ENCODE measurements around the gene RIC8B. TPM values are rescaled to one million over a fixed set of nuclear protein-coding genes. Genes with fewer than 3 reads are reported as not detected.

Gene RIC8B
- total RNA-seq, 2 experiments from 2014 or later, result 8.7 to 9.1 TPM

DNA sequence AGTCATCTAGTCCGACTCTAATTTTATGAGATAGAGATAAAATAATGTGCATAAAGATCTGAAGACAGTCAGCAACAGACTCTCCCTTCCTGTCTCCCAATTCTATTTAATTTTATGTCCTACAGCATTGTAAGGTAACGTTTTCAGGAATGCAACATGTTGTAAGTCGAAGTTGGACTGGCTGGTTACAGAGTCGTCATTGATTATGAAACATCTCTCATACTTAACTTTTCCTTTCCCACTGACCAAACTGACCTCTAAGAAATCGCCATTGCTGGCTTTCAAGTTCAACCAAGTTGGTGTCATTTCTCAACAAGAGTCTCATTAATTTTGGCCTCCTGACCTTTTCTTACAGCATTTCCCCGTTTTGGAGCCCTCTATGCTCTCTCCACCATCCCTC lies 4.9 kb upstream of the RIC8B start:
- Mint-ChIP-seq H3K36me3 (no peaks in the 10 kb centered on the region), H3K27me3 (no peaks in the 10 kb centered on the region), H3K9me3 (no peaks in the 10 kb centered on the region), H3K4me1 (peaks cover 22% of the 10 kb centered on the region), H3K27ac (no peak overlapping the region), H3K4me3 (no peak overlapping the region)
- DNase-seq, result no peak

DNA sequence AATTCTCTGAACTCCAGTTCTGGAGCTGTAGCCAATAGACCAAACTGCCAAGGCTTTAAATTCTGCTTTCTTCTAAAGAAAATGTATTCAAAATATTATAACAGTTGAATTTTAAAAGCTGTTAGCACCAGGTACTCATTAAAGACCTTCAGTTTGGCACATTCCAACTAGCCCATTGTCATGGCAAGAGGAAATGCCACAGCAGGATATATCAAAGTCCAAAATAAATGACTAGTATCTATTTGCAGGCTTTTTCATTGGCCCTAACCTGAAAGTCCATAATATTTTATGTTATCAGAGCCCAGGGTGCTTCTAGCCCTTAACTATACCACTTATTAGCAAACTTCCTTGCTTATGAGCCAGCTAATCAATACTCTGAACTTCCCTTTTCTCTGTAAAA lies 3.1 kb upstream of the RIC8B start:
- Mint-ChIP-seq H3K27ac (no peak overlapping the region), H3K4me3 (no peak overlapping the region), H3K9me3 (no peaks in the 10 kb centered on the region), H3K4me1 (peaks cover 34% of the 10 kb centered on the region), H3K27me3 (no peaks in the 10 kb centered on the region), H3K36me3 (no peaks in the 10 kb centered on the region)
- no peak for DNase-seq

DNA sequence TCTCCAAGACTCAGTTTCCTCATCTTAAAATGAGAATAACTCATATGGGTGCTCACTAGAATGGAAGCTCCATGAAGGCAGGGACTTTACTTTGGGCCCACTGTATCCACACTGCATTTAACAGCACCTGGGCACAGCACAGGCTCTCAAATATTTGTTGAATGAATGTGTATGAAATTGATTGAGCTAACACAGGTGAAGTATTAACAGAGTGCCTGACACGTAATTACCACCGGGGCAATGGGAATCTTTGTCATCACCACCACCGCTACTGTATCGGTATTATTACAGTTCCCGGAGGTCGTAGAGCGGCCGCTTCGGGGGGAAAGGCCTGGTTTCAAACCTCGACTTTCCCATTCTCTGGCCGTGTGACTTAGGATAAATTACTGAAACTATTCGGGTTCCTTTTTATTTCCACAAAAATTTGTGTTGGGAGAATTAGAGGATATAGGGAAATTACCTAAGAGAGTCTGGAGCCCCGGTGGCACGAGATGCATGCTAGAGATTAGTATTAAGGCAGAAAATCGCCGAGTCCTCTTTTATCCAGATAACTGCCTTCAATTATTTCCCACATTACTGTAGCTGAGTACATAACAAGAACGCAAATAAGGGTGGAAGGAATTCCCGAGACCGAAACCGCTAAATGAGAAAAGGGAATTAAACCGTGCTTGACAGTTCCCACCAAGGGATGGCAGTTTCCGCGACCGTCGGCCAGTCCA lies 1.0 kb upstream of the RIC8B start:
- no peak for DNase-seq
- no peaks in the 10 kb centered on the region for H3K9me3 Mint-ChIP-seq
- H3K27me3 Mint-ChIP-seq, result no peaks in the 10 kb centered on the region
- H3K4me3 Mint-ChIP-seq, result peak overlapping the region; percentile 99
- H3K27ac Mint-ChIP-seq, result peak overlapping the region; percentile 95
- H3K4me1 Mint-ChIP-seq, result peaks cover 25% of the 10 kb centered on the region
- peaks cover 2% of the 10 kb centered on the region for H3K36me3 Mint-ChIP-seq

DNA sequence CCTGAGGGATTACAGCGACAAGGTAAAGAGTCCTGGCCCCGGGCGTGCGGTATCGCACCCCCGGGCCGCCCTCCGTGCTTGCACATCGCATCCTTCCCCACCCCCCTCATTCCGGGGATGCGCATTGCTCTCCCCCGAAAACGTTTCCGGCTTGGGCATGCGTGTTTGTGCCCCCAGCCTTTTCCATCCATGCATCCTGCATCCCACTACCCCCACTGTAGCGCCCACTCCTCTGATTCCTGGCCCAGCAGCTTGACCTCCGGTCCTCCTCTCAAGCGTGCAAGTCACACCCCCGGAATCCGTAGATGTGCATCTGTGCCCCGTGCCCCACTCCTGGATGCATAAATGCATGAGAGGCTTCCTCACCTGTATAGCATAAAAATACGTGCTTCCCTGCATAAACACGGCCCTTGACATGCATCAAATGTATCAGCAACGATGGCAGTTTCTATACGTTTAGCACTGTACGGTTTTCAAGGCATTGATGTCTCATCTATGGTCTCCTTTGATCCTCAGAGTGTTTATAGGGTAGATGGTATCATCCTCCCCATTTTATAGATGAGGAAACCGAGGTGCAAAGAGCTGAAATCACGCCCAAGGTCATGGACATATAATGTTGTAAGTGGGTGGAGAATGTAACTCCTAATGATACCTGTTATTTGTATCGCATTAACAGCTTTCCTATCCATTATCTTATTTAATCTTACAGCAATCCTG lies 484 bp downstream of the RIC8B start:
- DNase-seq, result peak; percentile 21
- H3K9me3 Mint-ChIP-seq, result no peaks in the 10 kb centered on the region
- peak overlapping the region; percentile 95 for H3K27ac Mint-ChIP-seq
- H3K36me3 Mint-ChIP-seq, result peaks cover 2% of the 10 kb centered on the region
- peak overlapping the region; percentile 99 for H3K4me3 Mint-ChIP-seq
- no peaks in the 10 kb centered on the region for H3K27me3 Mint-ChIP-seq
- peaks cover 28% of the 10 kb centered on the region for H3K4me1 Mint-ChIP-seq

DNA sequence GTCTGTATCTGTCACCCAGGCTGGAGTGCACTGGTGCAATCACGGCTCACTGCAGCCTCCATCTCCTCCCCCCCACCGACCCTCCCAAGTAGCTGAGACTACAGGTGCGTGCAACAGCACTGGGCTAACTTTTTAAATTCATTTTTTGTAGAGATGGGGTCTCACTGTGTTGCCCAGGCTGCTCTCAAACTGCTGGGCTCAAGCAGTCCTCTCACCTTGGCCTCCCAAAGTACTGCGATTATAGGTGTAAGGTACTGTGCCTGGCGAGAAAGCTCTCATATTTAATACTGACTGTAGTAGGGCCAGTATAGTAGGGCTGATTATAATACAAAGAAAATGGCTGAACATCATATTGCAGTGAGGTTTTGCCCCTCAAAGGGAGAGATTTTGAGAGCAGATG lies 2.4 kb downstream of the RIC8B start:
- Mint-ChIP-seq H3K4me1 (peaks cover 32% of the 10 kb centered on the region), H3K4me3 (no peak overlapping the region), H3K27me3 (no peaks in the 10 kb centered on the region), H3K27ac (no peak overlapping the region), H3K9me3 (no peaks in the 10 kb centered on the region), H3K36me3 (peaks cover 4% of the 10 kb centered on the region)
- no peak for DNase-seq

DNA sequence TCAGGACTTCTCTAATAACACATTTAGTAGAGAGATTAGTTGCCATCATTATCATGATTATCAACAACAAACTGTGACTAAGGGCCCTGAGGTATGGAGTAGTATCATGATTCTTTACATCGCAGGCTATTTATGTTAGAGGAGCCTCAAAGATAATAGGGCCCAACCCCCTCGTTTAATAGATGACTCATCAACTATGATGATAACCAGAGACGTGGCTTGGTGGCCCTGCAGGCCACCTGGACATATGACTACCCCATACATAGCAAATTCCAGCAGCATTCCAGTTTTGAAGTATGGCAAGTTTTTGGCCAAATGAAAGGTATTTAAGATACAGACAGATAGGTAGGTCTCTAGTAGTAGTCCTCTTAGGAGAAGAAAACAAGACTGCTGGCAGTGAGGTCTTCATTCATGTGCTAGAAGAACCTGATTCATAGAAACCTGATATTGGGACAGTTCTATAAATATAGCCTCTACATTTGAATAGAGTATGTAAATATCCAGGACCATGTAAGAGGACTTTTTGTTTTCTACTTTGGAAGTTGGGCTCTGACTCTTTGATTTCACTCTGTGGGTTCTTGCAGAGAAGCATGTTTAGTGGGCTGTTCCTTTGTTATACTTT lies 5.6 kb downstream of the RIC8B start:
- Mint-ChIP-seq H3K27ac (no peak overlapping the region), H3K4me1 (peaks cover 28% of the 10 kb centered on the region), H3K36me3 (peaks cover 8% of the 10 kb centered on the region), H3K27me3 (no peaks in the 10 kb centered on the region), H3K4me3 (no peak overlapping the region), H3K9me3 (no peaks in the 10 kb centered on the region)
- no peak for DNase-seq

DNA sequence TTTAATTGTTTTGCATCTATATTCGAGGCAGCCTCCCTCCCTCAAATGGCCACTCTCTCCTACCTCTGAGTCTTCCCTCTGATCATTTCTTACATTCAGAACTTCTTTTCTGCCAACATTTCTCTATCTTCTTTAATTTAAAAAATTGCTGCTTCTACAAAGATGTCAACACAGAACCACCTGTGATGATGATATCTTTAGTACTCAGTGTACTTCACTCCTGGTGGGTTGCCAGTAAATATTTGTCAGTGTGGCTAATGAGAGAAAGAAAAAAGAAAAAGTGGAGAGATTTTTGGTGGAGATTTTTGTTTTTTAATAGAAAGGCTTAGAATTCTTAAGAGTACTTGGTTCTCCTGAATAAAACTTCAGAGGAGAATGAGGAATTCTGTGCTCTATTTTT lies 8.1 kb downstream of the RIC8B start:
- Mint-ChIP-seq H3K27me3 (no peaks in the 10 kb centered on the region), H3K9me3 (no peaks in the 10 kb centered on the region), H3K36me3 (peaks cover 20% of the 10 kb centered on the region), H3K27ac (no peak overlapping the region), H3K4me1 (peaks cover 14% of the 10 kb centered on the region), H3K4me3 (no peak overlapping the region)
- no peak for DNase-seq

DNA sequence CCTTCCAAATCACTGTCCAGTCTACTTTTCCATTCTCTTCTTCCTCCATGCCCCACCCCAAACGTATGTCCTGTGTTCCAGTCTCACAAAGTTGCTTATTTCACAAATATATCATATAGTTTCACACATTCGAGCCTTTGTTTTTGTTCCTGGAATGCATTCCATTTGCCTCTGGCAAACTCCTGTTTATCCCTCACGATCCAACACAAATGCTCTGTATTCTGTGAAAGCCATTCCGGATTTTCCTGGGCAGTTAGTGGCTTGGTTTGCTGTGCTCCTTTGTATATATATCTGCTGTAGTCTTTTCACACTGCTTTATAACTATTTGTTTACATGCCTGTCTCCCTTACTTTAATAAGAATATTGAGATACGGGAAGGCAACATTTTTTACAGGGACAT lies 9.0 kb downstream of the RIC8B start:
- H3K9me3 Mint-ChIP-seq, result no peaks in the 10 kb centered on the region

DNA sequence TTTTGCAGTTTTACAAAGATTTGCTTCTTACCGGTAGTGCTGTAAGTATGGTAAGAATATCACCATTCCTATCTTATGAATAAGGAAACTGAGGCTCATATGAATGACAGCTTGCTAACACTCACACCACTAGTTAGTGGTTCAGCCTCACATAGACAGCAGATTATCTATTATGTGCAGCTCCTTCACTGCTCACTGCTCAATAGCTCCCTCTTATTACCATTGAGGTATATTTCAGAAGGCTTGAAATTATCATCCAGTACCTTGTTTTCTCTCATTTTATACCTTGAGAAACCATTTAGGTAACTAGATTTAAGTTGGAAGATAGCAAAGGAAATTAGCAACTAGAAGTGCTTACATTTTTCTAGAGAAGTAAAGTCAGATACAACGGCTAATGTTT lies 15.5 kb downstream of the RIC8B start:
- Mint-ChIP-seq H3K27ac (no peak overlapping the region), H3K4me3 (no peak overlapping the region), H3K9me3 (no peaks in the 10 kb centered on the region), H3K36me3 (peaks cover 50% of the 10 kb centered on the region), H3K4me1 (no peaks in the 10 kb centered on the region), H3K27me3 (no peaks in the 10 kb centered on the region)
- DNase-seq, result no peak

More for the DNA sequence above, 9.0 kb downstream of the RIC8B start:
- peaks cover 28% of the 10 kb centered on the region for H3K36me3 Mint-ChIP-seq
- DNase-seq, result no peak
- H3K27me3 Mint-ChIP-seq, result no peaks in the 10 kb centered on the region
- H3K4me3 Mint-ChIP-seq, result peak overlapping the region; percentile 15
- H3K27ac Mint-ChIP-seq, result no peak overlapping the region
- peaks cover 8% of the 10 kb centered on the region for H3K4me1 Mint-ChIP-seq

DNA sequence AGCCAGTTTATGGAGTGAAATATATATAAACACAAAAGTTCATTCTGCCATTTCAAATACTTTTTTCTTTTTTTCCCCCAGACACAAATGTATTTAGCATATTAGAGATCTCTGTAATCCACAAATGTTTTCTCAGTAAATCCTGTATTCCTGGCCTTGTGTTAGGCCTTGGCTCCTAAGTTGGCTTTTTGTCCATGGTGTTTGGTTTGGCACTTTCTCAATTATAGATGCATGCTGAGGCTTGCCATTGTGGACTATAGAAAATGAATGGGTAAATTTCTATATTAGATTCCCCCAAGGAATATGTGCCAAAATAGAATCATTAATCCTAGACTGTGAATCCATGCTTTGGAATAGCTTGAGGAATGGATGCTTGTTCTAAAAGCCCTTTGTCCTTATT lies 17.0 kb downstream of the RIC8B start:
- DNase-seq, result no peak
- Mint-ChIP-seq H3K9me3 (no peaks in the 10 kb centered on the region), H3K27me3 (no peaks in the 10 kb centered on the region), H3K4me3 (no peak overlapping the region), H3K4me1 (no peaks in the 10 kb centered on the region), H3K36me3 (peaks cover 44% of the 10 kb centered on the region), H3K27ac (no peak overlapping the region)

DNA sequence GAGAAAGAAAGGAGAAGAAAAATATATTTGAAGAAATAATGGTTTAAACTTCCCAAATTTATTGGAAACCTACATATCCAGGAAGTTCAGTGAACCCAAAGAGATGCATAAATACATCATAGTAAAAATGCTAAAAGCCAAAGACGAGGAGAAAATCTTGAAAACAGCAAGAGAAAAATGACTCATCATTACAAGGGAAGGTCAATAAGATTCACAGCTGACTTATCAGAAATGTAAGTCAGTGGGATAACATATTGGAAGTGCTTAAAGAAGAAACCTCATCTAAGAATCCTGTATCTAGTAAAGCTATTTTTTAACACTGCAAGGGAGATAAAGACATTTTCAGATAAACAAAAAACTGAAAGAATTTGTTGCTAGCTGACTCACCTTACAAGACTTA lies 19.9 kb downstream of the RIC8B start:
- Mint-ChIP-seq H3K36me3 (peaks cover 26% of the 10 kb centered on the region), H3K27ac (no peak overlapping the region), H3K4me3 (no peak overlapping the region), H3K9me3 (no peaks in the 10 kb centered on the region), H3K4me1 (peaks cover 8% of the 10 kb centered on the region), H3K27me3 (no peaks in the 10 kb centered on the region)
- no peak for DNase-seq

DNA sequence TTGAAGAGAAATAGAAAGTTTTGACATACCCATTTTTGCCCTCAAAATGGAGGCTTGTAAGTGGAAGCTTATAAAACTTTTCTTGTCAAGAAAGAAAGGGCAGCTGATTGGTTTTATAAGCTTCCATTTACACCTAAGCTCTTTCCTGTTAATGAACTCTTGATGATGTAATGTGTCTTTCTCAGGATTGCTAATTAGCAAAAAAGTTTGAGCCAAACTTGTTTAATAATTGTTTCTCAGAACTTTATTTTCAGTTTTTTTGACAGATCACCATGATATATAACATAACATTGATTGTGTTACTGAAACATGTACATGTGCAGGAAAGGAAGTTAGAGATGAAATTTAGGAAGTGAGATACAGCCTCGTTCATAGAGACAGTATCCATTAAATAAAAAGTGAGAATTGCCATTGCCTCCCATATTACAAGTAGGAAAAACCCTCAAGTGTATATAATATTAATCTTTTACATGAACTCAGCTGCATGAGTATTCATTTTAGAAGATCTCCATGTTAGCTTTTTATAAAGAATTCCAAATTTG lies 26.8 kb downstream of the RIC8B start:
- H3K4me3 Mint-ChIP-seq, result no peak overlapping the region
- no peak overlapping the region for H3K27ac Mint-ChIP-seq
- H3K9me3 Mint-ChIP-seq, result no peaks in the 10 kb centered on the region
- peaks cover 9% of the 10 kb centered on the region for H3K36me3 Mint-ChIP-seq
- no peaks in the 10 kb centered on the region for H3K27me3 Mint-ChIP-seq
- peaks cover 12% of the 10 kb centered on the region for H3K4me1 Mint-ChIP-seq
- no peak for DNase-seq

DNA sequence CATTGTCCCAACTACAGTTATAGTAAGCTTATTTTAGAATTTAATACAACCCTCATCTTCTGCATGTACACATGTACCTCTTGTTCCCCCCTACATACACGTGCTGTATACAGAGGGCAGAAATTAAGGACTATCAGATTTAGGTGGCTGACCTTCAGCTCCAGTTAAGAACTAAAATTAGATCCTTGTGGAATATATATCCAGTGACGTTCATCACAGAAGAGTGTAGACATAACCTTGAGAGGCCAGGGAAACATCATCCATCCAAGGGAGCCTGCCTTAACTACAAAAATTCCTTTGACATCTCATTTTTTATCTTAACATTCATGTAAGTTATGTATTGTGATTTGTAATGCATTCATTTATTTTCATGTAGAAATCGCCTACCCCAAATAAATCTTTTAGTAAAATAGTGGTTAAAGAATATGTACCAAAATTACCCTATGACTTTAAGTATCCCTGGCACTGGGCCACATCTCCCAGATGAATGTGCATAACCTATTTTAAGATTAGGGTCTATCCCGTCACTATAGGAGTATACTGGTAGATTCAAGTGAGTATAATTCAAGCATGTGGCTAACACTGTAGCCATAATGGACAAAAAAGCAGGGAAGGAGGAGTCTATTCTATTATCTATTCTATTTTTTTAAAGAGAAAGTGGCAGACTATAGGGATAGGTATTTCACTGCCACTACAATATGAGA lies 27.5 kb downstream of the RIC8B start:
- no peaks in the 10 kb centered on the region for H3K27me3 Mint-ChIP-seq
- H3K4me1 Mint-ChIP-seq, result peaks cover 12% of the 10 kb centered on the region
- no peak for DNase-seq
- no peak overlapping the region for H3K27ac Mint-ChIP-seq
- H3K9me3 Mint-ChIP-seq, result no peaks in the 10 kb centered on the region
- peaks cover 11% of the 10 kb centered on the region for H3K36me3 Mint-ChIP-seq
- no peak overlapping the region for H3K4me3 Mint-ChIP-seq

DNA sequence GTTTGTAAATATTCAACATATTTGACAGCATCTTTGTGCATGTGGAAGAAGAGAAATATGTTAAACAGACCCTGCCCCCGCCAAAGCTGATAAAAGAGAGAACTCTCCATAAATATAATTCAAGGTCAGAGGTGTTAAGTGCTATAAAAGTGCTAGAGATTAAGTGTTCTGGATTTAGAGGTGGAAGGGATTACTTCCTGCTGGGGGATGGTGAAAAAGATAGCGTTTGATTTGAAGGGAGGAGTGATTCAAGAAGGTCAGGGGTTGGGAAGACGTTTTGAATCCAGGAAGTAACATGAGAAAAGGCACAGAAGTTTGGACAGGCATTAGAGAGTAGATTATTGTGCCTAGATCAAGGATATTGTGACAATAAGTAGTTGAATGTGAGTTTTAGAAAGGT lies 30.2 kb downstream of the RIC8B start:
- Mint-ChIP-seq H3K4me1 (peaks cover 4% of the 10 kb centered on the region), H3K27ac (no peak overlapping the region), H3K27me3 (no peaks in the 10 kb centered on the region)

DNA sequence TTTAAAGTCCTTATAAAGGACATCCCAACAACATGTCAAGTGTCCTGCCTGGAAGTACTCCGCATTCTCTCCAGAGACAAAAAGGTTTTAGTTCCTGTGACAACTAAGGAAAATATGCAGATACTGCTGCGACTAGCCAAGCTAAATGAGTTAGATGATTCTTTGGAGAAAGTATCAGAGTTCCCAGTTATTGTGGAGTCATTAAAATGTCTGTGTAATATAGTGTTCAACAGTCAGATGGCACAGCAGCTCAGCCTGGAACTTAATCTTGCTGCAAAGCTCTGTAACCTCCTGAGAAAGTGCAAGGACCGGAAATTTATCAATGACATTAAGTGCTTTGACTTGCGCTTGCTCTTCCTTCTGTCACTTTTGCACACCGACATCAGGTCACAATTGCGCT lies 40.2 kb downstream of the RIC8B start:
- H3K9me3 Mint-ChIP-seq, result no peaks in the 10 kb centered on the region
- no peak for DNase-seq
- H3K4me3 Mint-ChIP-seq, result no peak overlapping the region
- H3K27ac Mint-ChIP-seq, result no peak overlapping the region
- no peaks in the 10 kb centered on the region for H3K4me1 Mint-ChIP-seq
- H3K27me3 Mint-ChIP-seq, result no peaks in the 10 kb centered on the region
- peaks cover 4% of the 10 kb centered on the region for H3K36me3 Mint-ChIP-seq

More for the DNA sequence above, 30.2 kb downstream of the RIC8B start:
- no peak overlapping the region for H3K4me3 Mint-ChIP-seq
- no peak for DNase-seq
- peaks cover 6% of the 10 kb centered on the region for H3K36me3 Mint-ChIP-seq
- no peaks in the 10 kb centered on the region for H3K9me3 Mint-ChIP-seq
